BLaER1 treated with 17β-estradiol and CSF1 and Interleukin-3, amounts not matched to agents 10 nM and 100 nM (cell line): ENCODE measurements around the gene TPGS2.
"Not testable (repeated sequence)": the region's sequence is repeated elsewhere in the genome, so short reads cannot be mapped to it uniquely, and the experiment has no call there.

Source experiments
- H3K27ac ChIP-seq, 11 experiments: shearing (Covaris generic); formaldehyde crosslinking; 2 replicates each; pipeline ENCODE4 v1.8.1; 2022
- H3K27me3 ChIP-seq, 11 experiments: shearing (Covaris generic); formaldehyde crosslinking; 2 replicates each; pipeline ENCODE4 v1.8.1; 2022
- H3K36me3 ChIP-seq, 11 experiments: shearing (Covaris generic); formaldehyde crosslinking; 2 replicates each; pipeline ENCODE4 v1.8.1; 2022
- H3K4me1 ChIP-seq, 10 experiments: shearing (Covaris generic); formaldehyde crosslinking; 2 replicates each; pipeline ENCODE4 v1.8.1; 2022
- H3K4me2 ChIP-seq, 11 experiments: shearing (Covaris generic); formaldehyde crosslinking; 2 replicates each; pipeline ENCODE4 v1.8.1; 2022
- H3K4me3 ChIP-seq, 10 experiments: shearing (Covaris generic); formaldehyde crosslinking; 2 replicates each; pipeline ENCODE4 v1.8.1; 2022
- H3K9ac ChIP-seq, 11 experiments: shearing (Covaris generic); formaldehyde crosslinking; 2 replicates each; pipeline ENCODE4 v1.8.1; 2022
- H3K9me3 ChIP-seq, 11 experiments: shearing (Covaris generic); formaldehyde crosslinking; replicated peaks in 1 of 11; 2 replicates each; pipeline ENCODE4 v1.8.1; 2022
- H4K20me1 ChIP-seq, 11 experiments: shearing (Covaris generic); formaldehyde crosslinking; 2 replicates each; pipeline ENCODE4 v1.8.1; 2022
- Cebpa-rat ChIP-seq, 11 experiments: shearing (Covaris generic); IDR thresholded peaks; 2 replicates each; pipeline ENCODE4 v1.8.1; 2022

TPGS2 gene

GRCh38 chr18:36772241-36772723 is 56.5 kb downstream of the TPGS2 start:
- Histone ChIP-seq H3K27ac (no peak overlapping the region), H4K20me1 (no peaks in the 10 kb centered on the region), H3K4me3 (no peak overlapping the region), H3K4me2 (no peak overlapping the region), H3K9me3 (peaks cover 0 to 13% (median 5%) of the 10 kb centered on the region in 11 experiments; a peak in 4 of 22 replicates), H3K4me1 (peaks cover 7 to 12% (median 11%) of the 10 kb centered on the region in 10 experiments; a peak in 18 of 20 replicates), H3K27me3 (no peaks in the 10 kb centered on the region), H3K36me3 (no peaks in the 10 kb centered on the region), H3K9ac (no peak overlapping the region)
- no peak for TF ChIP-seq Cebpa-rat (IDR thresholded peaks at IDR 0.05)

GRCh38 chr18:36771245-36771644 is 57.6 kb downstream of the TPGS2 start:
- H3K36me3 ChIP-seq = no peaks in the 10 kb centered on the region
- no peak overlapping the region; a peak in 1 of 22 replicates for H3K27ac ChIP-seq
- H3K9me3 ChIP-seq = peaks cover 0 to 13% (median 5%) of the 10 kb centered on the region in 11 experiments; a peak in 4 of 22 replicates
- H3K4me2 ChIP-seq = peak overlapping the region; percentile 7 to 63 (median 56); a peak in 20 of 22 replicates
- no peak overlapping the region for H3K9ac ChIP-seq
- H3K4me1 ChIP-seq = peaks cover 7 to 12% (median 11%) of the 10 kb centered on the region in 10 experiments; a peak in 18 of 20 replicates
- H4K20me1 ChIP-seq = no peaks in the 10 kb centered on the region
- no peaks in the 10 kb centered on the region for H3K27me3 ChIP-seq
- H3K4me3 ChIP-seq = no peak overlapping the region
- no peak for TF ChIP-seq Cebpa-rat (IDR thresholded peaks at IDR 0.05)

DNA sequence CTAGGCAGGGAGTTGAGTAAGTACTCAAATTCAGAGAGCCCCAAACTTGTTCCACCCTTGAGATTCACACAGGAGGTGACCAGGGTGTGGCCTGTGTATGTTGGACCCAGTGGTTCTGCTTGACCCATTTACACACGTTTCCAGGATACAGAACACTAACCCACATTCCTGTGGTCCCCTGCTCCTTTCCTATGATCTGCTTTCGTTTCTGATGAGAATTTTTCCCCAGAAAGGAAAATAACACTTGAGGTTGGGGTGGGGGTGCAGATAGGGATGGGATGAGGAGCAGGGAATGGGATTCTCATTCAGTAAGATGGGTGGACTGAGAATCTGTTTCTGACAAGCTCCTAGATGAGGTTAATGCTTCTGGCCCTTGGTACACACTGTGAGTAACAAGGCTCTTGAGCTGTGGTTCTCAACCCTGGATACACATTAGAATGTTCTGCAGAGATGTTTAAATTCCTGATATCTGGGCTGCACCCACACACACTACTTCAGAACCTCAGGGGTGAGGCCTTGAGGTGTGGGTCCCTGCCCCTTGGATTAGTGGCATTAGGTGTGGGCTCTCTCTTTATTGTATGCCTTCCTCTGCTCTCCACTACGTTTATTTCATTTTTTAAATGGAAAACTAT is 58.4 kb downstream of the TPGS2 start:
- Histone ChIP-seq H3K9ac (no peak overlapping the region), H3K4me2 (peak overlapping the region in 3 of 11 experiments; percentile 52 to 58 (median 53); a peak in 3 of 22 replicates), H3K4me1 (peaks cover 7 to 12% (median 11%) of the 10 kb centered on the region in 10 experiments; a peak in 18 of 20 replicates), H3K9me3 (peaks cover 0 to 13% (median 5%) of the 10 kb centered on the region in 11 experiments; a peak in 5 of 22 replicates), H4K20me1 (no peaks in the 10 kb centered on the region), H3K27me3 (no peaks in the 10 kb centered on the region), H3K36me3 (no peaks in the 10 kb centered on the region), H3K4me3 (no peak overlapping the region), H3K27ac (no peak overlapping the region)
- no peak for TF ChIP-seq Cebpa-rat (IDR thresholded peaks at IDR 0.05)

DNA sequence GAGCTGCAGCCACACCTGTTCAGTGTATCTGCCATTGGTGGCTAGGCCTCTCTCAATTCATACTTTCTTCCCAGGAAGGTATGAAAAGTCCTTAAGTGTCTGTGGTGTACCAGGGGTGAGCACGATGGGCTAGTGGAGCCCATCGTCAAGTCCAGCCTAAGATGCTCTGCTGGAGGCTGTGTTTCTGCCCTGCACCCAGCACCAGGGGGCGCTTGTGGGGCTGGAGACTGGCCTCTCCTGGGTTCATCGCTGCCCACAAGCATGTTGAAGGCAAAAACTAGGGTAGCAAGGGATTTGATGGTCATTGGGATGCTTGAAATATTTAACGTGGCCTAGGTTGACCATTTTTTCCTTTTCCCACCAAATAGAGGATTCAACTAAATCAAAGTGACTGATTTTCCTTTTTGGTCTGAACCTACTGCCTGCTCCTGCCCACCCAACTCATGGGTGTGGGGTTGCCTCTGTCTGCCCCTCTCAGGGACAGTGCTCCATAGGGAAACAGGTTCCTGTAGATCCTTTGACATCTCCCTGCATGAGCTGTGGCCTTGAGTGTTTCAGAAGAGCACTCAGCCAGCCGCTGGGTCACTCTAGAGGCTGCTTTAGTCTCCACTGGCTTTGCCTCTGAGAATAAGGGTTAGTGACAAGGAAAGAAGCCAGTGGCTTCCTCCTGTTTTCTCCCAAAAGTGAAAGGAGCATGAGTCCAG is 59.0 kb downstream of the TPGS2 start:
- no peaks in the 10 kb centered on the region for H3K36me3 ChIP-seq
- H3K27ac ChIP-seq = no peak overlapping the region
- H3K4me2 ChIP-seq = no peak overlapping the region
- no peak overlapping the region for H3K9ac ChIP-seq
- H3K4me1 ChIP-seq = peaks cover 7 to 12% (median 11%) of the 10 kb centered on the region in 10 experiments; a peak in 18 of 20 replicates
- no peak for TF ChIP-seq Cebpa-rat (IDR thresholded peaks at IDR 0.05)
- H3K4me3 ChIP-seq = no peak overlapping the region
- no peaks in the 10 kb centered on the region for H3K27me3 ChIP-seq
- H3K9me3 ChIP-seq = peaks cover 0 to 16% (median 5%) of the 10 kb centered on the region in 11 experiments; a peak in 6 of 22 replicates
- no peaks in the 10 kb centered on the region for H4K20me1 ChIP-seq

GRCh38 chr18:36769172-36769571 is 59.6 kb downstream of the TPGS2 start:
- H3K27ac ChIP-seq = no peak overlapping the region
- no peak overlapping the region for H3K4me2 ChIP-seq
- peaks cover 7 to 12% (median 11%) of the 10 kb centered on the region in 10 experiments; a peak in 18 of 20 replicates for H3K4me1 ChIP-seq
- H3K36me3 ChIP-seq = no peaks in the 10 kb centered on the region
- H3K9me3 ChIP-seq = peaks cover 0 to 16% (median 5%) of the 10 kb centered on the region in 11 experiments; a peak in 6 of 22 replicates
- H4K20me1 ChIP-seq = no peaks in the 10 kb centered on the region
- H3K4me3 ChIP-seq = no peak overlapping the region
- no peaks in the 10 kb centered on the region for H3K27me3 ChIP-seq
- H3K9ac ChIP-seq = no peak overlapping the region
- no peak for TF ChIP-seq Cebpa-rat (IDR thresholded peaks at IDR 0.05)

DNA sequence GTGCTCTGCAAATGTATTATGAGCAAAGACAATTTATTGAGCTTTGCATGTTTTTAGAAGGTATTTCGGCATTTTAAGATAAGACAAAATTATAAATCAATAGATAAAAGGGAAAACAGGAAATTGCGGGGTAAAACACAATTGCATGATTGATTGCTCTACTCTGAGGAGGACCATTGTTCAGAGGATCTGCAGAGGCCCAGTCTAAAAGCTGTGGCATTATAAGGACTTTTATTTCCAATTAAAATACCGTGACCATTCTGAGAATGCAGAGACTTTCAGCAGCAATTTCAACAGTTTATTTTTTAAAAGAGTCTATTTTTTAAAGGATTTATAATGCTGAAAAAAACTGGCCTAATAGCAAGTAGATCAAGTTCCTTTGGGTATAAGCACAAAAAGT is 62.0 kb downstream of the TPGS2 start:
- Histone ChIP-seq H3K9ac (no peak overlapping the region), H3K36me3 (no peaks in the 10 kb centered on the region), H3K4me1 (peaks cover 7 to 12% (median 10%) of the 10 kb centered on the region in 10 experiments; a peak in 18 of 20 replicates), H3K9me3 (peaks cover 0 to 20% (median 6%) of the 10 kb centered on the region in 11 experiments; a peak in 7 of 22 replicates), H3K4me2 (no peak overlapping the region), H3K27ac (no peak overlapping the region), H3K4me3 (no peak overlapping the region), H4K20me1 (no peaks in the 10 kb centered on the region), H3K27me3 (no peaks in the 10 kb centered on the region)
- no peak for TF ChIP-seq Cebpa-rat (IDR thresholded peaks at IDR 0.05)

DNA sequence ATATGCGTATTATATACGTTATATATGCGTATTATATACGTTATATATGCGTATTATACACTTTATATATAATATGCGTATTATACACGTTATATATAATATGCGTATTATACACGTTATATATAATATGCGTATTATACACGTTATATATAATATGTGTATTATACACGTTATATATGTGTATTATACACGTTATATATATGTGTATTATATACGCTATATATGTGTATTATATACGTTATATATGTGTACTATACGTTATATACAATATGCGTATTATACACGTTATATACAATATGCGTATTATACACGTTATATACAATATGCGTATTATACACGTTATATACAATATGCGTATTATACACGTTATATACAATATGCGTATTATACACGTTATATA is 65.8 kb downstream of the TPGS2 start:
- H3K27ac ChIP-seq, H3K9ac ChIP-seq: not testable (repeated sequence)

DNA sequence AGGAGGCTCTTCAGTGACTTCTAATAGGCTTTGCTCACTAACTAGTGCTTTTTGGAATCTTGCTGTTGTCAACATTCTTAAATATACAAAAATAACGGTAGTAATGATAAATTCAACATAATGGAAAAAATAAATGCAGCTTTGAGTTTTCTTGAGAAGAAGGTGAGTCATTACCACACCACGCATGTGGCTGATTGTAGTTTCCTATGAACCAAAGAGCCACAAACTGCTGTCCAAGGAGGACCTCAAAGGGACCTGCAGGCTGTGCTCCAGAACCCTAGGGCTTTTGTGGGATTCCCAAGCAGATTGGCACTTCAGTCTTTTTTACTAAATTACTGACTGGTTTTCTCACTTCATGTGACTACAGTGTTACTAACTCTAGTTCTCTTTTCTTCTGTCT is 66.7 kb downstream of the TPGS2 start:
- H3K27ac ChIP-seq = no peak overlapping the region
- no peaks in the 10 kb centered on the region for H3K27me3 ChIP-seq
- no peak overlapping the region for H3K9ac ChIP-seq
- no peak overlapping the region for H3K4me2 ChIP-seq
- peaks cover 0 to 13% (median 0%) of the 10 kb centered on the region in 11 experiments; a peak in 1 of 22 replicates for H3K36me3 ChIP-seq
- H4K20me1 ChIP-seq = no peaks in the 10 kb centered on the region
- TF ChIP-seq Cebpa-rat (IDR thresholded peaks at IDR 0.05) = no peak
- H3K4me1 ChIP-seq = peaks cover 7 to 25% (median 16%) of the 10 kb centered on the region in 10 experiments; a peak in 18 of 20 replicates
- peaks cover 0 to 18% (median 0%) of the 10 kb centered on the region in 11 experiments; a peak in 4 of 22 replicates for H3K9me3 ChIP-seq
- no peak overlapping the region for H3K4me3 ChIP-seq

More for the DNA sequence above, 65.8 kb downstream of the TPGS2 start:
- peaks cover 7 to 25% (median 16%) of the 10 kb centered on the region in 10 experiments; a peak in 18 of 20 replicates for H3K4me1 ChIP-seq
- peaks cover 0 to 13% (median 0%) of the 10 kb centered on the region in 11 experiments; a peak in 1 of 22 replicates for H3K36me3 ChIP-seq
- H3K9me3 ChIP-seq = peaks cover 0 to 18% (median 0%) of the 10 kb centered on the region in 11 experiments; a peak in 4 of 22 replicates
- not testable (repeated sequence) for H3K4me3 ChIP-seq, H3K4me2 ChIP-seq, H3K27me3 ChIP-seq, H4K20me1 ChIP-seq

- no peak for TF ChIP-seq Cebpa-rat (IDR thresholded peaks at IDR 0.05)
- Histone ChIP-seq H3K36me3 (peaks cover 0 to 13% (median 0%) of the 10 kb centered on the region in 11 experiments; a peak in 1 of 22 replicates), H4K20me1 (no peaks in the 10 kb centered on the region), H3K9me3 (peaks cover 0 to 18% (median 0%) of the 10 kb centered on the region in 11 experiments; a peak in 4 of 22 replicates), H3K27me3 (no peaks in the 10 kb centered on the region), H3K27ac (no peak overlapping the region), H3K4me2 (no peak overlapping the region), H3K4me1 (peaks cover 7 to 25% (median 16%) of the 10 kb centered on the region in 10 experiments; a peak in 18 of 20 replicates), H3K4me3 (no peak overlapping the region), H3K9ac (no peak overlapping the region)
These were observed 67.6 kb downstream of the TPGS2 start for GRCh38 chr18:36761186-36761698.
